Sigmoid colon (tissue), 4 donors: Measurements from ENCODE around the gene RPS28.

Experiments used
- EP300 ChIP-seq, 4 donors: sonication (generic); formaldehyde crosslinking; IDR thresholded peaks; one replicate each; pipeline ENCODE4 v1.6.1; 2017; ENCODE audit warnings: antibody characterized with exemption in 4 of 4
- POLR2A ChIP-seq, 2 donors: fragments of 450-650 bp; IDR thresholded peaks; one replicate each; pipeline ENCODE4 v1.6.1; 2016; ENCODE audit warnings: antibody characterized with exemption in 2 of 2, mild to moderate bottlenecking in 2 of 2, moderate library complexity in 2 of 2
- POLR2AphosphoS5 ChIP-seq, 4 donors: sonication (generic); formaldehyde crosslinking; IDR thresholded peaks; one replicate each; pipeline ENCODE4 v1.6.1; 2017; ENCODE audit warnings: antibody characterized with exemption in 4 of 4
- TF ChIP-seq, protein P1 (sequence below), 4 experiments: fragments of 450-650 bp in 3 of 4; fragments of 200-600 bp in 1 of 4; IDR thresholded peaks; one replicate each; pipeline ENCODE4 v1.5.1; 2016 to 2019; ENCODE audit warnings: antibody characterized with exemption in 4 of 4, mild to moderate bottlenecking in 3 of 4, moderate library complexity in 2 of 4

DNA sequence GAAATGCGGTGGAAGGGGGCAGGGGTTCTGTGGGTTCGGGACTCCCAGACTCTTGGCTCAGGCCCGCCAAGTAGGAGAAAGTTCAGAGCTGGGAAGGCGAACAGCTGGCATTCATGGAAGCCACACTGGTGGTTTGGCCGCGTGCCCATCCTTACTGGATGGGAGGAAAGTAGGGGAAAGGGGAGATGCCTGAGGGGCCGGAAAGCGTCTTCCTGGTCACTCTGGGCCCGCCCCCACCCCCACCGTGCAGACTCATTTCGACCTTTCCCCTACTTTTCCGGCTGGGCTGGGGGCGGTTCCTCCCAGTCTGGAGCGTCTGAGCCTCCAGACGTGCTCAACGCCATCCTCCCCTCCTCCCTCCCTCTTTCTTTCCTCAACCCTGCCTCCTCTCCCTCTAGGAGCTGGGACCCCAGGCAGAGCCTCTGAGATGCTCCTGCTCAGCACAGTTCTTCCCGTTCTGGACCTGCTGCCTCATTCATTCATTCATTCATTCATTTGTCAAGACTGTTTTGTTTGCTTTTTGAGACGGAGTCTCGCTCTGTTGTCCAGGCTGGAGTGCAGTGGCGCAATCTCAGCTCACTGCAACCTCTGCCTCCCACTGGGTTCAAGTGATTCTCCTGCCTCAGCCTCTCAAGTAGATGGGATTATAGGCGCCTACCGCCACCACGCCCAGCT, 46.2 kb downstream of the RPS28 start:
- TF ChIP-seq POLR2AphosphoS5 (IDR thresholded peaks at IDR 0.05) (peak in 3 of 4 donors; percentile 45 to 81 (median 72)), POLR2A (IDR thresholded peaks at IDR 0.05) (no peak), EP300 (IDR thresholded peaks at IDR 0.05) (peak in 2 of 4 donors; percentile 29 to 59)
- TF ChIP-seq, protein P1, sequence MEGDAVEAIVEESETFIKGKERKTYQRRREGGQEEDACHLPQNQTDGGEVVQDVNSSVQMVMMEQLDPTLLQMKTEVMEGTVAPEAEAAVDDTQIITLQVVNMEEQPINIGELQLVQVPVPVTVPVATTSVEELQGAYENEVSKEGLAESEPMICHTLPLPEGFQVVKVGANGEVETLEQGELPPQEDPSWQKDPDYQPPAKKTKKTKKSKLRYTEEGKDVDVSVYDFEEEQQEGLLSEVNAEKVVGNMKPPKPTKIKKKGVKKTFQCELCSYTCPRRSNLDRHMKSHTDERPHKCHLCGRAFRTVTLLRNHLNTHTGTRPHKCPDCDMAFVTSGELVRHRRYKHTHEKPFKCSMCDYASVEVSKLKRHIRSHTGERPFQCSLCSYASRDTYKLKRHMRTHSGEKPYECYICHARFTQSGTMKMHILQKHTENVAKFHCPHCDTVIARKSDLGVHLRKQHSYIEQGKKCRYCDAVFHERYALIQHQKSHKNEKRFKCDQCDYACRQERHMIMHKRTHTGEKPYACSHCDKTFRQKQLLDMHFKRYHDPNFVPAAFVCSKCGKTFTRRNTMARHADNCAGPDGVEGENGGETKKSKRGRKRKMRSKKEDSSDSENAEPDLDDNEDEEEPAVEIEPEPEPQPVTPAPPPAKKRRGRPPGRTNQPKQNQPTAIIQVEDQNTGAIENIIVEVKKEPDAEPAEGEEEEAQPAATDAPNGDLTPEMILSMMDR (IDR thresholded peaks at IDR 0.05) = no peak
